Tracheal epithelial cell (primary cell): ENCODE measurements around the gene GNAI3. TPM values are rescaled to one million over a fixed set of nuclear protein-coding genes. Genes with fewer than 3 reads are reported as not detected.

Source experiments
- total RNA-seq: library from RNA; depleted of rRNA; stranded (reverse); fragments of >200 nt; gene quantifications from 2 replicates; pipeline ENCODE4 v1.2.1, GENCODE V29; 2014

GNAI3 gene
- 13.4 and 20.2 TPM in 2 replicates for total RNA-seq

DNA sequence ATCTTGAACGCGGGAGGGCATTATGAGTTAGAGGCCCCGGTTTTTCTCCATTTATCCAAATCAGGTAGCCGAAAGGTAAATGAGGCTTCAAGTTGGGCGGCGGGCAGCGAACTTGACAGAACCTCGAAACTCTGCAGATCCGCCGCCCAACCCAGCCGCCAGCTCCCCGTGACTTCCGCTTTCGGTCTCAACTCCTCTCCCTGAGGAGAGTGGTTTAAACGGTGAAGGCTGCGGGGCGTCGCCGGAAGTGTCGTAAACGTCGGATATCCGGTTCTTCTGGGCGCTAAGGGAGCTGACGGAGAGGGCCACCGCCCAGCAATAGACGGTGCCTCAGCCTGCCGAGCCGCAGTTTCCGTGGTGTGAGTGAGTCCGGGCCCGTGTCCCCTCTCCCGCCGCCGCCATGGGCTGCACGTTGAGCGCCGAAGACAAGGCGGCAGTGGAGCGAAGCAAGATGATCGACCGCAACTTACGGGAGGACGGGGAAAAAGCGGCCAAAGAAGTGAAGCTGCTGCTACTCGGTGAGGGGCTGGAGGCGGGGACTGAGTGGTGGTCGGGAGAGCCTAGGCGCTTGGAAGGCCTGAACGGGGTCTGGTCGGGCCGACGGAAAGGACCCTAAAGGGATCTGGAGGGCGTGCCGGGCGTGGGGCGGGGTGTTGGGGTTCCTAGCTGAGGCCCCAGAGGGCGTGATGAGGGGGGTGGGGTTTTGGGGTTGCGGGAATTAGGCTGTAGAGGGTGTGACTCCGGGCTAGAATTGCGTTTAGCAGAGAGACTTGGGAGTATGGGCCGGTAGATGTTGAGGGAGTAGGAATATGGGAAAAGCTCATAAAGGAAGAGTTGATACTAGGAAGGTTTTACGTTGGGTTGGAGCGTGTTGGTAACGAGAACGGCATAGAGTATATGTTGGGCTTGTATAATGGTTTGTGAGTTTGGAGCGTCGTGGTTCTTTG is at the start of gene GNAI3:
GNAI3 (plus strand) TSS at position 295 of the 947 bp plus-strand sequence; CDS start at position 401, 106 bp downstream.

DNA sequence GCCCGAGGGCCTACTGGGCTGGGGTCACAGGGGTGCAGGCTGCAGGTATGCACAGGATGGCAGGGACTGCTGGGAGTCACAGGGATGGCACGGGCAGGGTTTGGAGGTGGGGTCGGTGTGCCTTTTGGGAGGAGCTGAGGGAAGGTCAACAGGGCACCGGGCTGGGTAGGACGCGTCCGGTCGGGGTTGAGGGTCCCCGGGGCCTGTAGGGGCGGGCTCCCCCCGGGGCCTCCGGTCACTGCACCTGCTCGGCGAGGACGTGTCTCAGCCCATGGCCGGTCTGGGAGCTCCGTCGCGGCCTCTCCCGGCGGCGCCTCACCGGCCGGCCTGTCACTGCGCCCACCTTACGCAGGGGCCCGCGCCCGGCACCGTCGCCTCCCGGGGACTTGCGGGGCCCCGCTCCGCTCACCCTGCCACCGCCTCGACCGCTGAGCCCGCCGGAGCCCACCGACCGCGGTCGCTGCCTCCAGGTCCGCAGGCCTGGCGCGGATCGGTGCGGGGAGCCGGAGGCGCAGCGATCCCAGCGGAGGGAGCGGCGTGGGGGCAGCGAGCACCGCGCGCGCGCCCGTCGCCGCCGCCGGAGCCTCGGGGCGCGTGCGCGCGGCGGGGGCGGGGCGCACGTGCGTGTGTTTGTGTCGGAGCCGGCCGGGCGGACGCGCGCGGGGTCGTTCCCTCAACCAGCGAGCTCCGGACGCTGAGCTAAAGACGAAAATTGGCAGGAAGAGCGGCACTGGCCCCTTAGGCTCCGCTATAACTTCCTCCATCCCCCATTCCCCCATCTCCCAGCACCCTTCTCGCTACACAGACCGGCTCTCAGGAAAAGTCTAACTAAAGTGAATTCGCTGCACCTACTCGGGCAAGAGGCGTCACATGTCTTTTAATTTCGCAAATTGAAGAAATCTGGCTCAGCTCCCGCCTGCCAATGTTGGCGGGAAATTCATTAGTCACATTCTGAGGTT is 39.0 kb upstream of the GNAI3 start, which contains the start of gene AMIGO1:
AMIGO1 (minus strand) TSS at position 552 of the 959 bp plus-strand sequence. CDS start 815 bp downstream, outside the sequence.

DNA sequence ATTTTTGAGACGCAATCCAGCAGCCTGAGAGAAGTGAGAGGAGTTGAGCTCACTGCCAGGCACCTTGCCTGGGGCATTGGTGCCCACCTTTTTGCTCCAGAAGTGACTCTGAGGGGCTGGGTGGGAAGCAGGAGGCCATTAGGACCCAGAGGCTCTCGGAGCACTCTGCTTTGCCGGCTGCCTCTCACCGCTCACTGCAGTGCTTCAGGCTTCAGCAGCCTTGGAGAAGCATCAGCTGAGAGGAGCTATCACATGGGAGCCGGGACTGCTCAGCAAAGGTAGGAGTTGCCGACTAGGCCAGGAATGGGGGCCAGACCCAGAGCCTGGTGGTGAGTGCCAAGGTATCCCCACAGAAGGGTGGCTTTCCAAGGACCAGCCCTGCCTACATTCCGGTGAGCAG is 8.7 kb upstream of the GNAI3 start, which contains the start of gene GPR61:
GPR61 (plus strand) TSS at position 197 of the 400 bp plus-strand sequence. CDS start 3,151 bp downstream, outside the sequence.

GRCh38 chr1:109619576-109620400 is 71.4 kb downstream of the GNAI3 start, which contains the start of the genes AMPD2 and GNAT2:
Gene AMPD2 (plus strand): TSS chr1:109619837. CDS start chr1:109621176, 1,339 bp downstream.
Gene GNAT2 (minus strand): TSS chr1:109619616. CDS start chr1:109612870, 6,746 bp downstream.

DNA sequence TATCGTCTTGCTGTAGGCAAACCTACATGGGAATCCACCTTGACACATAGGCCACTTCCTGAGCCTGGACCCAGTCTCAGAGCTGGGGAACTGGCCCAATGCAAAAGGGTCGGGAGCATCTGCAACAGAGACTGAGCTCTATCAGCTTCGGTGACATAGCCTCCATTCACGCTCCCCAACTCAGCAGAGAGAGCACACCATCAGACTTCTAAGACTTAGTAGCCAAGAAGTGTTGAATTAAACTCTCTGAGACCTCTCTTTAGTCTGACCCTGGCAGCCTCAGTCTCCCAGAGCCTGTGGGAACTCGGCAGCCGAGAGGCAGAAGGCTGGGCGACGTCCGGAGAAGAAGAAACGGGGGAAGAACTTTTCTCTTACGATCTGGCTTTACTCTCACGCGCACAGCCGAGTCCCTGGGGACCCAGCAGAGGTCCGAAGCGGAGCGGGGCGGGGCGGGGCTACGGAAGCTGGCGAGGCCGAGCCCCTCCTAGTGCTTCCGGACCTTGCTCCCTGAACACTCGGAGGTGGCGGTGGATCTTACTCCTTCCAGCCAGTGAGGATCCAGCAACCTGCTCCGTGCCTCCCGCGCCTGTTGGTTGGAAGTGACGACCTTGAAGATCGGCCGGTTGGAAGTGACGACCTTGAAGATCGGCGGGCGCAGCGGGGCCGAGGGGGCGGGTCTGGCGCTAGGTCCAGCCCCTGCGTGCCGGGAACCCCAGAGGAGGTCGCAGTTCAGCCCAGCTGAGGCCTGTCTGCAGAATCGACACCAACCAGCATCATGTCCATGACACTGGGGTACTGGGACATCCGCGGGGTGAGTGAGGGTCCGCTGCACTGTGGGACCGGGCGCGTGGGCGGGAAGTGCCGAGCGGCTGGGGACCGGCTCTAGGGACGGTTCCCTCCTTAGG is 107.5 kb downstream of the GNAI3 start, which contains the start of gene GSTM4:
GSTM4 (plus strand) TSS at position 485 of the 905 bp plus-strand sequence; CDS start at position 776, 291 bp downstream.

DNA sequence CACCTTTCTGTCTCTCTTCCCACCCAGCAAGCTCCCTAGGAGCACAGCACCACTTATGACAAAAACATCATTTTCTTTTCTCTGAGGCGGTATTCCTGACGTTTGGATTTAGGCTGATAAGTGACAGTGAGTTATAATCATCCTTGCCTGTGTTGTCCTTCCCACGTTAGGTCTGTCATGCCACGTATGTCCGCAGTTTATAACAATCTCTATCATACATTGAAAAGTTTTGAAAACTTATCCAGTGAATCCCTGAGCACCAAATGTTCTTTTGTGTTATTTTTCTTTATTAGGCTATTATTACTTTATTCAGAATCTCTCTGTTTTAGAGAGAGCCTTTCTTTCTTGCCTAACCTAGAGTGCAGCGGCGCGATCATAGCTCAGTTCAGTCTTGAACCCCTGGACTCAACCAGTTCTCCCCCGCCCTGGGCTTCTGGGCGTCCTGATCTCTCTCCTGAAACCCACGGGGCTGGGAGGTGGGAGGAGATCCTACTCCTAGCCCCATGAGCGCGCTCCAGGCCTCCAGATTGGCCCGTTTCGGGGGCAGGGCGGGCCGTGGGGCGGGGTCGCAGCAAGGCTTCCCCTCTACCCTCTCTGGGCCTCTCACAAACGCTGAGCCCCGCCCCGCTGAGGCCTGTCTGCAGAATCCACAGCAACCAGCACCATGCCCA is 119.2 kb downstream of the GNAI3 start, which contains the start of gene GSTM2:
GSTM2 (plus strand) TSS at position 606 of the 671 bp plus-strand sequence; CDS start at position 665, 59 bp downstream.

Other genes with a start within 250 kb of the GNAI3 start
- gene MYBPHL, start 241.6 kb upstream of the GNAI3 start, total RNA-seq = 0.24 TPM in 1 of 2 replicates, not detected in the other
- gene SORT1, start 150.7 kb upstream of the GNAI3 start, total RNA-seq = 14.9 and 16.4 TPM in 2 replicates
- 37.5 and 49.4 TPM in 2 replicates for gene PSMA5, start 122.2 kb upstream of the GNAI3 start, total RNA-seq
- not detected in 2 replicates for gene SYPL2, start 82.1 kb upstream of the GNAI3 start, total RNA-seq
- 0.96 and 1.1 TPM in 2 replicates for gene ATXN7L2, start 64.7 kb upstream of the GNAI3 start, total RNA-seq
- gene CYB561D1, start 54.5 kb upstream of the GNAI3 start, total RNA-seq = 4.5 and 4.8 TPM in 2 replicates
- gene AMIGO1, start 38.9 kb upstream of the GNAI3 start, total RNA-seq = 0.48 and 0.64 TPM in 2 replicates
- gene GPR61, start 8.7 kb upstream of the GNAI3 start, total RNA-seq = not detected in 2 replicates
- 0.64 TPM in 1 of 2 replicates, not detected in the other for gene GNAT2, start 71.0 kb downstream of the GNAI3 start, total RNA-seq
- 31.6 and 31.8 TPM in 2 replicates for gene AMPD2, start 71.2 kb downstream of the GNAI3 start, total RNA-seq
- gene GSTM4, start 107.5 kb downstream of the GNAI3 start, total RNA-seq = 2.3 and 6.3 TPM in 2 replicates
- gene GSTM2, start 119.4 kb downstream of the GNAI3 start, total RNA-seq = 1.9 and 3.6 TPM in 2 replicates
- gene GSTM1, start 139.2 kb downstream of the GNAI3 start, total RNA-seq = 0.96 and 5.1 TPM in 2 replicates
- gene GSTM5, start 163.6 kb downstream of the GNAI3 start, total RNA-seq = not detected in 2 replicates
- 8.5 and 24.1 TPM in 2 replicates for gene GSTM3, start 192.4 kb downstream of the GNAI3 start, total RNA-seq
- not detected in 2 replicates for gene EPS8L3, start 215.3 kb downstream of the GNAI3 start, total RNA-seq